ENCODE data around the gene TMOD3. TPM values are rescaled to one million over a fixed set of nuclear protein-coding genes. Genes with fewer than 3 reads are reported as not detected.

TMOD3 gene

Small RNA genes within 50 kb of the gene (small RNA-seq; reads per million reads assigned to genes)
- gene AC090971.5 (ENCODE audit: insufficient read depth) (not detected), gene RF00017 (ENCODE audit: insufficient read depth) (not detected), gene RF00019 (ENCODE audit: insufficient read depth) (not detected), gene RNU6-90P (ENCODE audit: insufficient read depth) (not detected)

Measured in neuronal stem cell (in vitro differentiated cells).